H9 (cell line): ENCODE measurements around the gene TMA16. TPM values are rescaled to one million over a fixed set of nuclear protein-coding genes. Genes with fewer than 3 reads are reported as not detected.

ENCODE experiments used
- DNase-seq: peaks from one replicate; pipeline ENCODE4 v3.0.0-alpha.2; 2017
- H2AFZ ChIP-seq: one replicate; pipeline ENCODE4 v1.6.1; 2013; ENCODE audit warnings: mild to moderate bottlenecking, low read length, control low read depth, moderate library complexity
- H2AK5ac ChIP-seq: 2 replicates; pipeline ENCODE4 v1.6.1; 2013; ENCODE audit warnings: low read length, control low read depth, mixed read lengths; ENCODE audit not compliant: insufficient read length
- H2BK120ac ChIP-seq: one replicate; pipeline ENCODE4 v1.6.1; 2013; ENCODE audit warnings: low read depth, mild to moderate bottlenecking, low read length, control low read depth, inconsistent platforms; ENCODE audit not compliant: poor library complexity, severe bottlenecking
- H2BK12ac ChIP-seq: 2 replicates; pipeline ENCODE4 v1.6.1; 2013; ENCODE audit warnings: low read length, control low read depth, mixed read lengths, low read depth; ENCODE audit not compliant: insufficient read length
- H2BK15ac ChIP-seq: 2 replicates; pipeline ENCODE4 v1.6.1; 2013; ENCODE audit warnings: low read depth, low read length, control low read depth
- H2BK20ac ChIP-seq: one replicate; pipeline ENCODE4 v1.6.1; 2013; ENCODE audit warnings: low read depth, mild to moderate bottlenecking, low read length, control low read depth, inconsistent platforms; ENCODE audit not compliant: poor library complexity, severe bottlenecking
- H2BK5ac ChIP-seq: 2 replicates; pipeline ENCODE4 v1.6.1; 2013; ENCODE audit warnings: low read length, control low read depth, mixed read lengths; ENCODE audit not compliant: insufficient read length
- H3K14ac ChIP-seq: 2 replicates; pipeline ENCODE4 v1.6.1; 2013; ENCODE audit warnings: low read length, control low read depth; ENCODE audit not compliant: insufficient read depth
- H3K18ac ChIP-seq: 2 replicates; pipeline ENCODE4 v1.6.1; 2013; ENCODE audit warnings: low read depth, mild to moderate bottlenecking, mixed read lengths, low read length, control low read depth; ENCODE audit not compliant: insufficient read length
- H3K23ac ChIP-seq: 2 replicates; pipeline ENCODE4 v1.6.1; 2013; ENCODE audit warnings: low read length, control low read depth, mixed read lengths, low read depth; ENCODE audit not compliant: insufficient read length
- H3K23me2 ChIP-seq: 2 replicates; pipeline ENCODE4 v1.6.1; 2013; ENCODE audit warnings: low read depth, mild to moderate bottlenecking, mixed read lengths, low read length, control low read depth; ENCODE audit not compliant: insufficient read length, poor library complexity, severe bottlenecking
- H3K27ac ChIP-seq: 2 replicates; pipeline ENCODE4 v1.5.1; 2013; ENCODE audit warnings: low read length, control low read depth, mixed read lengths, low read depth; ENCODE audit not compliant: insufficient read length
- H3K27me3 ChIP-seq: 2 replicates; pipeline ENCODE4 v1.6.1; 2013; ENCODE audit warnings: low read length, control low read depth, inconsistent platforms; ENCODE audit not compliant: insufficient read depth
- H3K4ac ChIP-seq: 2 replicates; pipeline ENCODE4 v1.6.1; 2013; ENCODE audit warnings: low read depth, mild to moderate bottlenecking, control low read depth, inconsistent platforms, low read length, moderate library complexity
- H3K4me1 ChIP-seq: 2 replicates; pipeline ENCODE4 v1.6.1; 2013; ENCODE audit warnings: low read length, control low read depth, inconsistent platforms; ENCODE audit not compliant: insufficient read depth
- H3K4me2 ChIP-seq: 2 replicates; pipeline ENCODE4 v1.6.1; 2013; ENCODE audit warnings: low read length, control low read depth, mixed read lengths; ENCODE audit not compliant: insufficient read length, insufficient read depth
- H3K56ac ChIP-seq: 2 replicates; pipeline ENCODE4 v1.6.1; 2013; ENCODE audit warnings: low read depth, mild to moderate bottlenecking, mixed read lengths, low read length, control low read depth; ENCODE audit not compliant: insufficient read length
- H3K79me1 ChIP-seq: 2 replicates; pipeline ENCODE4 v1.6.1; 2013; ENCODE audit warnings: low read depth, mild to moderate bottlenecking, moderate library complexity, low read length, control low read depth, inconsistent platforms; ENCODE audit not compliant: insufficient read depth, poor library complexity, severe bottlenecking
- H3K79me2 ChIP-seq: 2 replicates; pipeline ENCODE4 v1.6.1; 2013; ENCODE audit warnings: low read length, control low read depth, inconsistent platforms; ENCODE audit not compliant: insufficient read depth
- H3K9ac ChIP-seq: 2 replicates; pipeline ENCODE4 v1.6.1; 2013; ENCODE audit warnings: low read length, control low read depth, mixed read lengths; ENCODE audit not compliant: insufficient read length; ENCODE audit errors: extremely low read depth
- H3K9me3 ChIP-seq: one replicate; pipeline ENCODE4 v1.6.1; 2013; ENCODE audit warnings: low read depth, low read length, inconsistent platforms; ENCODE audit not compliant: control insufficient read depth
- H3T11ph ChIP-seq: one replicate; pipeline ENCODE4 v1.6.1; 2013; ENCODE audit warnings: mild to moderate bottlenecking, low read length, control low read depth, inconsistent platforms
- H4K20me1 ChIP-seq: one replicate; pipeline ENCODE4 v1.6.1; 2013; ENCODE audit not compliant: control insufficient read depth, insufficient read length, insufficient read depth
- H4K5ac ChIP-seq: 2 replicates; pipeline ENCODE4 v1.6.1; 2013; ENCODE audit warnings: low read depth, mild to moderate bottlenecking, mixed read lengths, low read length, control low read depth; ENCODE audit not compliant: insufficient read length
- H4K8ac ChIP-seq: replicated peaks from 2 replicates; pipeline ENCODE4 v1.6.1; 2013; ENCODE audit warnings: low read length, control low read depth, mixed read lengths, low read depth; ENCODE audit not compliant: insufficient read length
- H4K91ac ChIP-seq: 2 replicates; pipeline ENCODE4 v1.6.1; 2013; ENCODE audit warnings: low read depth, mild to moderate bottlenecking, moderate library complexity, mixed read lengths, low read length, control low read depth; ENCODE audit not compliant: insufficient read length
- H3K27ac Mint-ChIP-seq, 3 experiments: 2 replicates in 2 of 3; 3 replicates in 1 of 3; pipeline ENCODE4 v1.8.0; 2020 to 2021; ENCODE audit warnings: mixed read lengths in 3 of 3, mild to moderate bottlenecking in 1 of 3, moderate library complexity in 1 of 3
- H3K27me3 Mint-ChIP-seq: 2 replicates; pipeline ENCODE4 v1.8.0; 2021; ENCODE audit warnings: low read depth, mild to moderate bottlenecking, moderate library complexity, mixed read lengths
- H3K36me3 Mint-ChIP-seq, 3 experiments: 2 replicates in 2 of 3; 3 replicates in 1 of 3; pipeline ENCODE4 v1.8.0; 2020 to 2021; ENCODE audit warnings: low read depth in 3 of 3, mixed read lengths in 3 of 3; ENCODE audit not compliant: insufficient read depth in 1 of 3
- H3K4me1 Mint-ChIP-seq, 2 experiments: 2 replicates each; pipeline ENCODE4 v1.8.0; 2020; ENCODE audit warnings: mixed read lengths in 2 of 2
- H3K4me3 Mint-ChIP-seq, 2 experiments: 2 replicates in 1 of 2; 3 replicates in 1 of 2; pipeline ENCODE4 v1.8.0; 2020 to 2021; ENCODE audit warnings: mild to moderate bottlenecking in 2 of 2, mixed read lengths in 2 of 2, moderate library complexity in 1 of 2
- H3K9me3 Mint-ChIP-seq, 2 experiments: 2 replicates in 1 of 2; 3 replicates in 1 of 2; pipeline ENCODE4 v1.8.0; 2020; ENCODE audit warnings: mild to moderate bottlenecking in 2 of 2, mixed read lengths in 2 of 2, moderate library complexity in 1 of 2
- WGBS: extraction: QIAGEN DNeasy Blood & Tissue Kit; methylation state at CpG from one replicate; pipeline ENCODE4 v1.1.7; 2013; ENCODE audit warnings: missing lambda C conversion rate, low lambda C conversion rate, mixed read lengths; ENCODE audit not compliant: insufficient read length; ENCODE audit errors: extremely low coverage; 5-methylcytosine and 5-hydroxymethylcytosine counted together
- total RNA-seq: library from RNA; stranded (reverse); gene quantifications from 2 replicates; pipeline ENCODE4 v1.2.1, GENCODE V29; 2021
- TF ChIP-seq, protein P1 (sequence below): fragments of 200-600 bp; sonication (generic); conservative IDR thresholded peaks from 3 replicates; pipeline ENCODE4 v1.8.0; 2021; ENCODE audit warnings: antibody characterized with exemption, mild to moderate bottlenecking

TMA16 gene
- total RNA-seq, 1 experiment from 2014 or later = 61.3 TPM

DNA sequence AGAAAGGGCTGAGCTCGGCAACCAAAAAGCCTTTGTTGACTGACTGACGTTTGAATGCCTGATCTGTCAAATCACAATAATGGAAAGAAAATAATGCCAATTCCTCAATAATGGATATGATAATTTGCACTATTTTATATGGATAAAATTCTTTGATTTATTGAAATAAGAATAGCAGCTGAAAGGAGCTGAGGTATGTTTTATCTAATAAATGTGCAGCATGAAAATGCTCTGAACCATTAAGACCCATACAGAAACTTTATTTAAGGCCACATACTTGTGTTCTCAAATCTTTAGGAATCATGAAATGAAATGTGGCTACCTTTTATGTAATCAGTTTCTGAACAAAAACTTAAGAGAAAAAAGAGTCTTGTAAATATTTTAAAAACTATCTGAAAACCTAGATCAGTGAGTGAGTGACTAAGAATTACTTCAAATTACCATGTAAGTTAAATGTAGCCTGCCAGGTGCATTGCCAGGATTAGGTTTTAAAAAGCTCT is 69.8 kb downstream of the TMA16 start:
- H2AK5ac ChIP-seq = no peak overlapping the region
- no peak overlapping the region for H2BK12ac ChIP-seq
- H4K8ac ChIP-seq = no peak overlapping the region
- no peaks in the 10 kb centered on the region for H3K23me2 ChIP-seq
- no peak for DNase-seq
- no peaks in the 10 kb centered on the region for H3K27me3 ChIP-seq
- no peak overlapping the region for H3K27ac ChIP-seq
- no peak overlapping the region for H3K4me3 Mint-ChIP-seq
- no peaks in the 10 kb centered on the region for H3K79me1 ChIP-seq
- H2BK120ac ChIP-seq = no peak overlapping the region
- H3K36me3 Mint-ChIP-seq = peaks cover 0 to 9% (median 0%) of the 10 kb centered on the region in 3 experiments; a peak in 2 of 7 replicates
- peak overlapping the region in 2 of 3 experiments; percentile 7 to 77; a peak in 3 of 7 replicates for H3K27ac Mint-ChIP-seq
- H3K4ac ChIP-seq = no peak overlapping the region
- no peak overlapping the region for H3K18ac ChIP-seq
- no CpG with 5 or more reads among the region's 2 CpGs for WGBS
- H3K79me2 ChIP-seq = no peaks in the 10 kb centered on the region
- H3K4me2 ChIP-seq = no peak overlapping the region
- no peaks in the 10 kb centered on the region; the same call in 1 of the 2 replicates for H3K4me1 ChIP-seq
- peaks cover 0 to 2% of the 10 kb centered on the region in 2 experiments; a peak in 3 of 5 replicates for H3K9me3 Mint-ChIP-seq
- no peaks in the 10 kb centered on the region for H3K9me3 ChIP-seq
- no peak overlapping the region for H3T11ph ChIP-seq
- H3K27me3 Mint-ChIP-seq = no peaks in the 10 kb centered on the region
- no peak overlapping the region for H4K5ac ChIP-seq
- H2BK5ac ChIP-seq = no peak overlapping the region
- no peak overlapping the region for H2AFZ ChIP-seq
- no peak overlapping the region for H4K91ac ChIP-seq
- TF ChIP-seq, protein P1, sequence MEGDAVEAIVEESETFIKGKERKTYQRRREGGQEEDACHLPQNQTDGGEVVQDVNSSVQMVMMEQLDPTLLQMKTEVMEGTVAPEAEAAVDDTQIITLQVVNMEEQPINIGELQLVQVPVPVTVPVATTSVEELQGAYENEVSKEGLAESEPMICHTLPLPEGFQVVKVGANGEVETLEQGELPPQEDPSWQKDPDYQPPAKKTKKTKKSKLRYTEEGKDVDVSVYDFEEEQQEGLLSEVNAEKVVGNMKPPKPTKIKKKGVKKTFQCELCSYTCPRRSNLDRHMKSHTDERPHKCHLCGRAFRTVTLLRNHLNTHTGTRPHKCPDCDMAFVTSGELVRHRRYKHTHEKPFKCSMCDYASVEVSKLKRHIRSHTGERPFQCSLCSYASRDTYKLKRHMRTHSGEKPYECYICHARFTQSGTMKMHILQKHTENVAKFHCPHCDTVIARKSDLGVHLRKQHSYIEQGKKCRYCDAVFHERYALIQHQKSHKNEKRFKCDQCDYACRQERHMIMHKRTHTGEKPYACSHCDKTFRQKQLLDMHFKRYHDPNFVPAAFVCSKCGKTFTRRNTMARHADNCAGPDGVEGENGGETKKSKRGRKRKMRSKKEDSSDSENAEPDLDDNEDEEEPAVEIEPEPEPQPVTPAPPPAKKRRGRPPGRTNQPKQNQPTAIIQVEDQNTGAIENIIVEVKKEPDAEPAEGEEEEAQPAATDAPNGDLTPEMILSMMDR = no peak
- H3K23ac ChIP-seq = no peak overlapping the region
- H3K4me1 Mint-ChIP-seq = peaks cover 31 to 36% of the 10 kb centered on the region in 2 experiments
- no peaks in the 10 kb centered on the region for H4K20me1 ChIP-seq
- no peak overlapping the region for H3K14ac ChIP-seq
- no peak overlapping the region for H2BK15ac ChIP-seq
- H3K9ac ChIP-seq = no peak overlapping the region
- no peak overlapping the region for H3K56ac ChIP-seq
- no peak overlapping the region for H2BK20ac ChIP-seq
